NCI-H187 (cell line): Measurements from ENCODE around the gene CCDC120.

Source experiments
- DNase-seq, 2 experiments: peaks; one replicate each; lab custom pipeline; 2025; lab: John Stamatoyannopoulos, UW

Gene CCDC120

GRCh38 chrX:49101629-49101984 lies 42.8 kb downstream of the CCDC120 start:
- DNase-seq, result no peak

- DNase-seq, result no peak
Measured at GRCh38 chrX:49102190-49102589, 43.4 kb downstream of the CCDC120 start.

GRCh38 chrX:49103637-49104036 lies 44.8 kb downstream of the CCDC120 start:
- no peak for DNase-seq

GRCh38 chrX:49106296-49106695 lies 47.5 kb downstream of the CCDC120 start:
- no peak for DNase-seq

- no peak for DNase-seq
Measured at GRCh38 chrX:49106930-49107329, 48.1 kb downstream of the CCDC120 start.

- no peak for DNase-seq
Measured at GRCh38 chrX:49108641-49109040, 49.8 kb downstream of the CCDC120 start.

GRCh38 chrX:49110417-49110816 lies 51.6 kb downstream of the CCDC120 start:
- DNase-seq, result no peak

GRCh38 chrX:49111791-49112190 lies 53.0 kb downstream of the CCDC120 start:
- no peak for DNase-seq

- DNase-seq, result no peak
Measured at GRCh38 chrX:49116076-49116475, 57.3 kb downstream of the CCDC120 start.

- no peak for DNase-seq
Measured at GRCh38 chrX:49116716-49117115, 57.9 kb downstream of the CCDC120 start.

GRCh38 chrX:49117581-49117980 lies 58.8 kb downstream of the CCDC120 start:
- DNase-seq, result no peak
